Lung (tissue), 12 donors: Measurements from ENCODE around the gene BATF. TPM values are rescaled to one million over a fixed set of nuclear protein-coding genes. Genes with fewer than 3 reads are reported as not detected.

Experiments used
- ATAC-seq: fragments of 200-7000 bp; cut with Tn5 transposase; one replicate; pipeline ENCODE4 v1.9.1; 2020; ENCODE audit warnings: moderate number of reproducible peaks; ENCODE audit not compliant: insufficient read depth, low FRiP score
- DNase-seq, 3 donors: peaks; one replicate each; pipeline ENCODE4 v3.0.0-alpha.2; 2013 to 2017
- H3K27ac ChIP-seq, 2 donors: one replicate each; pipeline ENCODE4 v1.5.1; 2013; ENCODE audit warnings: mild to moderate bottlenecking in 2 of 2, moderate library complexity in 2 of 2, control low read depth in 1 of 2, inconsistent platforms in 1 of 2, low read depth in 1 of 2, low read length in 1 of 2
- H3K27me3 ChIP-seq, 3 donors: one replicate each; pipeline ENCODE4 v1.5.1; 2013; ENCODE audit warnings: low read length in 2 of 3; ENCODE audit not compliant: control insufficient read depth in 3 of 3, insufficient read depth in 3 of 3
- H3K36me3 ChIP-seq, 4 donors: one replicate each; pipeline ENCODE4 v1.5.1; 2013; ENCODE audit warnings: low read length in 4 of 4, mild to moderate bottlenecking in 1 of 4, moderate library complexity in 1 of 4; ENCODE audit not compliant: control insufficient read depth in 4 of 4, insufficient read depth in 4 of 4
- H3K4me1 ChIP-seq, 5 donors: one replicate each; pipeline ENCODE4 v1.5.1; 2013; ENCODE audit warnings: low read length in 5 of 5, mild to moderate bottlenecking in 2 of 5, moderate library complexity in 1 of 5; ENCODE audit not compliant: control insufficient read depth in 5 of 5, insufficient read depth in 5 of 5
- H3K4me3 ChIP-seq: one replicate; pipeline ENCODE4 v1.5.1; 2013; ENCODE audit warnings: mild to moderate bottlenecking, control low read depth, moderate library complexity
- H3K9ac ChIP-seq, 2 donors: one replicate each; pipeline ENCODE4 v1.5.1; 2013; ENCODE audit warnings: low read length in 2 of 2, control low read depth in 1 of 2; ENCODE audit not compliant: insufficient read depth in 1 of 2
- H3K9me3 ChIP-seq, 4 donors: one replicate each; pipeline ENCODE4 v1.5.1; 2013; ENCODE audit warnings: low read length in 3 of 4, mild to moderate bottlenecking in 1 of 4, moderate library complexity in 1 of 4; ENCODE audit not compliant: control insufficient read depth in 4 of 4, insufficient read depth in 3 of 4
- WGBS, 2 donors: extraction: QIAGEN DNeasy Blood & Tissue Kit; methylation state at CpG; one replicate each; pipeline ENCODE4 v1.1.7; 2013; 5-methylcytosine and 5-hydroxymethylcytosine counted together
- polyA plus RNA-seq, 2 donors: library from polyadenylated mRNA; stranded (reverse); fragments of 200-250 nt; gene quantifications; one replicate each; pipeline ENCODE4 v1.2.1, GENCODE V29; 2013
- total RNA-seq, 2 donors: library from RNA; depleted of rRNA in 1 of 2; stranded (reverse); fragments of >200 nt in 1 of 2; gene quantifications; one replicate each; pipeline ENCODE4 v1.2.1, GENCODE V29; 2014 to 2021
- TF ChIP-seq, protein P1 (sequence below): IDR thresholded peaks from 2 replicates; pipeline ENCODE4 v1.5.1; 2012; ENCODE audit warnings: mild to moderate bottlenecking; ENCODE audit errors: control extremely low read depth, extremely low read depth
- donor health status: control.
- donor health status: control.
- donor health status: Bipolar disorder and iron deficiency.
- donor health status: healthy.
- donor health status: DM: yes; HTN: yes; CAD: no.

BATF gene
- total and polyA plus RNA-seq, 4 donors: 7.4 to 74.3 (median 11.7) TPM

- WGBS, 2 donors: 88 to 96% methylated on average over 7 of the region's 7 CpGs
- Histone ChIP-seq H3K4me3 (no peak overlapping the region), H3K9me3 (no peaks in the 10 kb centered on the region), H3K4me1 (peaks cover 0 to 5% (median 0%) of the 10 kb centered on the region in 5 donors), H3K36me3 (peaks cover 0 to 3% (median 0%) of the 10 kb centered on the region in 4 donors), H3K27ac (no peak overlapping the region), H3K27me3 (no peaks in the 10 kb centered on the region), H3K9ac (no peak overlapping the region)
- DNase-seq (no peak), ATAC-seq (no peak)
- TF ChIP-seq, protein P1, sequence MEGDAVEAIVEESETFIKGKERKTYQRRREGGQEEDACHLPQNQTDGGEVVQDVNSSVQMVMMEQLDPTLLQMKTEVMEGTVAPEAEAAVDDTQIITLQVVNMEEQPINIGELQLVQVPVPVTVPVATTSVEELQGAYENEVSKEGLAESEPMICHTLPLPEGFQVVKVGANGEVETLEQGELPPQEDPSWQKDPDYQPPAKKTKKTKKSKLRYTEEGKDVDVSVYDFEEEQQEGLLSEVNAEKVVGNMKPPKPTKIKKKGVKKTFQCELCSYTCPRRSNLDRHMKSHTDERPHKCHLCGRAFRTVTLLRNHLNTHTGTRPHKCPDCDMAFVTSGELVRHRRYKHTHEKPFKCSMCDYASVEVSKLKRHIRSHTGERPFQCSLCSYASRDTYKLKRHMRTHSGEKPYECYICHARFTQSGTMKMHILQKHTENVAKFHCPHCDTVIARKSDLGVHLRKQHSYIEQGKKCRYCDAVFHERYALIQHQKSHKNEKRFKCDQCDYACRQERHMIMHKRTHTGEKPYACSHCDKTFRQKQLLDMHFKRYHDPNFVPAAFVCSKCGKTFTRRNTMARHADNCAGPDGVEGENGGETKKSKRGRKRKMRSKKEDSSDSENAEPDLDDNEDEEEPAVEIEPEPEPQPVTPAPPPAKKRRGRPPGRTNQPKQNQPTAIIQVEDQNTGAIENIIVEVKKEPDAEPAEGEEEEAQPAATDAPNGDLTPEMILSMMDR: no peak
Measured at GRCh38 chr14:75551021-75551420, 28.8 kb downstream of the BATF start.

DNA sequence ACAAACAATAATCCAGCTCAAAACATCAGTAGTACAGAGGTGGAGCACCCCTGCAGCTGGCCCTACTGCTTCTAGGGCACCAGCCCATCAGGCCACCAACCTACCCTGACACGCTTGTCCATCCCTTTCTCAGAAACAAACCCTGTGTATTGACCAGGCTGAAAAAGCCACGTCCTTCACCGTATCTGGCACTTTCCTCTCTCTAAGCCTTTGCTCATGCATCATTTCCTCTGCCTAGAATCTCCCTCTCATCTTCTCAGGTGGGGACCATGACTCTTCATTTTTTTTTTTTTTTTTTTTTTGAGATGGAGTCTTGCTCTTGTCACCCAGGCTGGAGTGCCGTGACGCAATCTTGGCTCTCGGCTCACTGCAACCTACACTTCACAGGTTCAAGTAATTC is 30.9 kb downstream of the BATF start:
- 81 to 88% methylated on average over 6 of the region's 6 CpGs for WGBS, 2 donors
- H3K9ac ChIP-seq: no peak overlapping the region

DNA sequence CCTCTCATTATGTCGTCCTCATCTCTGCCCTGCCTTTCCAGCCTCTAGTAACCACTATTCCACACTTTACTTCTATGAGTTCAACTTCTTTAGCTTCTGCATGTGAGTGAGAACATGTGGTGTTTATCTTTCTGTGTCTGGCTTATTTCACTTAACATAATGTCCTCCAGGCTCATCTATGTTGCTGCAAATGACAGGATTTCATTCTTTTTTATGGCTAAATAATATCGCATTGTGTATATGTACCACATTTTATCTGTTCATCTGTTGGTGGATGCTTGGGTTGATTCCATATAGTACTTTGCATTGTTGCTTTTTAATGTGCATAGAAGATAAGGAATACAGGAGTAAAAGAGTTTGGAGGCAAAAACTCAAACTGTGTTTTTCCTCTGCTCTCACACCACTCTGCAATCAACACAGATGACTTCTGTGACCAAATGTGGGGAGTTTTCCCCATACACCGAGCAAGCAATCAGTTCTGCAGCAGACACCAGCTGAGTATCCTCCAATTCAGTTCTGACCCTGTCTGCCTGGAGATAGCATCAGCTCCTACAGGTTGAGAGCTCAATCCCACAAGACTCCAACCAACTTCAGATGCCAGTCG is 31.6 kb downstream of the BATF start:
- peaks cover 0 to 5% (median 0%) of the 10 kb centered on the region in 5 donors for H3K4me1 ChIP-seq
- peaks cover 0 to 4% (median 0%) of the 10 kb centered on the region in 4 donors for H3K9me3 ChIP-seq
- no peak overlapping the region for H3K4me3 ChIP-seq
- H3K27ac ChIP-seq: no peak overlapping the region
- H3K36me3 ChIP-seq: no peaks in the 10 kb centered on the region
- H3K27me3 ChIP-seq: no peaks in the 10 kb centered on the region
- ATAC-seq: no peak
- 71 to 81% methylated on average over 4 of the region's 4 CpGs for WGBS, 2 donors
- TF ChIP-seq, protein P1: no peak
- no peak for DNase-seq
- no peak overlapping the region for H3K9ac ChIP-seq

More for the DNA sequence above, 30.9 kb downstream of the BATF start:
- ATAC-seq: no peak
- no peaks in the 10 kb centered on the region for H3K36me3 ChIP-seq
- no peak overlapping the region for H3K27ac ChIP-seq
- no peak for DNase-seq
- H3K27me3 ChIP-seq: no peaks in the 10 kb centered on the region
- H3K4me1 ChIP-seq: peaks cover 0 to 5% (median 0%) of the 10 kb centered on the region in 5 donors
- H3K4me3 ChIP-seq: no peak overlapping the region
- TF ChIP-seq, protein P1: no peak
- H3K9me3 ChIP-seq: peaks cover 0 to 4% (median 0%) of the 10 kb centered on the region in 4 donors
